Activated CD8-positive, alpha-beta memory T cell treated with anti-CD3 and anti-CD28 coated beads for 4 hours (primary cell): ENCODE data around the gene KRT2.
A peak's percentile ranks its signal among the peaks of the same experiment; 100 is the strongest.

ENCODE experiments used
- DNase-seq, 2 donors: peaks; one replicate each; pipeline ENCODE4 v3.0.0-alpha.2; 2020; ENCODE audit warnings: low read depth in 2 of 2

Gene KRT2

DNA sequence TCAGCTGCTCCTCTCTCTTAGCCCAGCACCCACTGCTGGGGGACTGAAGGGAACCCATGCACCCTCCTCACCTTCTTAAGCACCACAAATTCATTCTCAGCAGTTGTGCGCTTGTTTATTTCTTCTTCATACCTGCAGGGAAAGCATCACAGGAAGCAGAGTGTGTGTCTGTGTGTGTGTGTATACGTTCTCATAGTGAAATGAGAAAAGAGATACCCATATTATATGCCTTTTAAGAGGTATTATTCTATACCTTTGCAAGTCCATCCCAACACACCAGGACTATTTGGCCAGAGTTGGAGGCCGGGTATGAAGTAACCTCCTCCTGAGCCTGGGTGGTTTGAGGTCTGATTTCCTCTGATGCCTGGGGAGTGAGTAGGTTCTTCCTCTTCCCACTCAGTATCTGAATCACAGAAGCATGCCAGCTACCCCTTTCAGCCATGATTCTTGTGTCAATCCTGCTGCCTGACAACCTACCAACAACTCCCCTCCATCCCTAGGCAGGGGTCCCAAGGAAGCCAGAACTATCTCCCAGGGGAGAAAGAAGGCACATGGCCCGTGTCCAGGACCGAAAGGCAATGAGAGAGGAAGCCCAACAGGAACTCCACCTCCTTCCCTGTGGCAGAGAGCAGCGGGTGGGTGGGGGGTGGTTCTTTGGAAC is 36.7 kb downstream of the KRT2 start:
- DNase-seq, result peak in 1 of 2 donors; percentile 24

DNA sequence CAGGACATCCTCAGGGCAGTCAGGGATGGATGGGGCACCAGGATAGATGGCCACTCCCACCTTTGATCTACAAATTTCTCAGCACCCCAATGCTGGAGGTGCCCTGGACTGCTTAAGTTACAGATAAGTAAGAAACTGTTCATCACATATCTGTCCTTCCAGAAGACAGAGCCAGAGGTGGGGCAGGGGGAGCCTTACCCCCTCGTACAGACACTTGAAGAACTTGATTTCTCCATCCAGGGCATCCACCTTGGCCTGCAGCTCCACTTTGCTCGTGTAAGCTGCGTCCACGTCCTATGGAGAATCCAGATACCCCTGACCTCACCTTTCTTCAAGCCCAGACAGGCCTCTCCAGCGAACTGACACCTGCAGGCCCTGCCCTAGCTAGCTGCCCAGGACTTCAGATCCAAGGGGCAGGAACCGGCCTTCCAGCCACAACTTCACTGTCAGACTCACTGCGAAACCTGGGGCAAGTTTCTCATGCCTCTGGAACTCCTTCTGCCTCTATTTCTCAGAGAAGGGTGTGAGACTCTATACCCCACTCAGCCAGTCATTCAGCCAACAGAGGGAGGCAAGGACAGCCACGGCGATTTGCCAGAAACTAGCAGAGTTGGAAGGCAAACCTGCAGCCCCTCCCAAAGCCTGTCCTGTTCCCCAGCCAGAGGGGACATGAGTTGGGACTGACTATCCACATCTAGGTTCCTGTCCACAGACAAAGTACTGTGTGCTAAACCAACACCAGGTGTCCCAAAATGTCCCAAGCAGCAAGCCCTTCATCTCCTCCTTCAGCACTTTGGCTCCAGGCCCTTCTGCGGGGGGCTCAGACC is 37.4 kb downstream of the KRT2 start:
- no peak for DNase-seq

GRCh38 chr12:52613384-52614030 is 38.5 kb downstream of the KRT2 start:
- no peak for DNase-seq

DNA sequence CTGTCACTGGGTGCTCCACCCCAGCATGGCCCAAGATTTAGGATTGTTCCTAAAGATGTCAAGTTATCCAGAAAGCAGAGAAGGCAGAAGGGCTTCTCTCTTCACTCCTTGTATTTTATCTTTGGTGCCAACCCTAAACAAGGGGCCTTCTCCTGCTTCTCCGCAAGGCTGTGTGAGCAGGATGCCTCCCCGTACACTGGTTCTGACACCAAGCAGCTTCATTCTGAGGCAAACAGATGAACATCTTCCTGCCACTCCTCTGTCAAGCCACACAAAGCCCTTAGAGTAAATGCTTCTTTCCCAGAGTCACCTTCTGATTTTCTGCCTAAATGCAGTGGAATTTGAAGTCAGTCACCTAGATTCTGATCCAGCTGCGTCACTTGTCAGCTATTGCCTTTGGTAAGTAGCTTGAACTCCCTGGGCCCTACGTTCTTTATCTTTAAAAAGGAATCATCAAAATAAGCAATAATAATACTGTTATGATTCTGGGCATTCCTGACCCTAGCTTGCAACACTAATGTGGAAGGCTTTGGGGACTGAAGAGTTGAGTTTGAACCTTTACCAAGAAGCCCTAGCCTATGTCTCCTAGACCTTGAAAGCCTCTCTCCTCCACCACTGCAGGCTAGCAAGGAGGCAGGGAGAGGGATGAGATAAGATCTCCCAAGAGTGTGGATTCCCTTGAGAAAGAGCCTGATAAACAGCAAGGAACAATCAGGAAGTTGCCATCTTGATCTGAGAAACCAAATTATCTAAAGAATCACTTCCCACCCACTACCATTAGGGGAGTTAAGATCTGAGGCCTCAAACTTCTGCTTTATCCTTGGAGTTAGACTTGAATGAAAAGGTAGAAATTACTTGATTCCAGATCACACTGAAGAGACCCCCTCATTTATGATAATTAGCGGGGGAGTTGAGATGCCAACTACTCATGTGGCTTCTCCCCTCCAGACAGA is 39.3 kb downstream of the KRT2 start:
- DNase-seq, result no peak

- DNase-seq, result no peak
These were observed 40.9 kb downstream of the KRT2 start for GRCh38 chr12:52611080-52611468.

DNA sequence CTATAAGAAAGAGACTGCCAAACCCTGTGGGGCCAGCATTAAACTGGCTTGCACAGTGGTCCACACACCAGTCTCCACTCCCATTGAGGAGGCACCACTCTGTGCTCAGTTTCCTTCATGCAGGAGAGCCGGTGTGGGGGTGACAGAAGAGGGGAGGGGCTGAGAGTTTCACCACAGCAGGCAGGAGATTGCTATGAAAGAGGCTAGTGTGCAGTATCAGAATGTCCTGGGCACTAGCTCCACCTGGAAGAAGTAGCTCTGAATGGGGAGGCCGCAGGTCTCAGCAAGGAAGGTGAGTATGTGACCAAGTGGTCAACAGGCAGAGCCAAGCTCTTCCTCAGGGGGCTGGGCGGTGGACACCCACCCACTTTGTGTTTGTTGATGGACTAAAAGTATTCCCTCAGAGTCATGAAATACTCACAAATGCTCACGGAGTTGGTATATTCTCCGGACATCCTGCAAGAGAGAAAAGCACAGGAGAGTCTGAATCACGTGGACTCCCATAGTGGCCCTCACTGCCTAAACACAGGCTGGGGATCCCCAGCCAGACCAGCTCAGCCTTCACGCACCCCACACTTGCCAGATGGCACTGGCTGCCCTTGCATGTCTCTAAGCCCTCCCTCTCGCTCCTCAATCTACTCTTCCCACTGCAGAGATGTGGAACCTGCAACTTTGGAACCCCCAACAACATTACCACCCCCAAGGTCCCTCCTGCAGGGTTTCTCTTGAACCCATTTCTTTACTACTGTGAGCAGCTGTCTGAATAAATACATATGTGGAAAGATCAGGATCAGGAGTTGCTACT is 43.0 kb downstream of the KRT2 start:
- DNase-seq, result no peak

DNA sequence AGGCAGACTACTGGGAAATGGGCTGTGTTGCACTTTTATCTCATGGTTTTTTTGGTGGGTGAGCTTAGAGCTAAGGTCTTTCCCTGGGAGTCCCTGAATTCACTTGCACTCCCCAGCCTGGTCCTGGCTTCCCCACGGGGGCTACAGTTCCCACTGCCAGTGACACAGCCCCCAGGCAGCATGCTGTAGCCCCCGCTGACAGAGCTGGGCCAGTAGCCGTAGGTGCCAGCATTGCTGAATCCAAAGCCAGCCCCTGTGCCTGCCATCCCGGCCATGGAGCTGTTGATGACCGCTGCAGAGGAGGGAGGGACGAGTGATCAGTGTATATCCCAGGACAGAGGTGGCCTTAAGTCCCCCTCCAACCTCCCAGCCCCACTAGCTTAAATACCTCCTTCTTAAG is 43.9 kb downstream of the KRT2 start:
- DNase-seq, result no peak

GRCh38 chr12:52607314-52607713 is 44.7 kb downstream of the KRT2 start:
- no peak for DNase-seq

DNA sequence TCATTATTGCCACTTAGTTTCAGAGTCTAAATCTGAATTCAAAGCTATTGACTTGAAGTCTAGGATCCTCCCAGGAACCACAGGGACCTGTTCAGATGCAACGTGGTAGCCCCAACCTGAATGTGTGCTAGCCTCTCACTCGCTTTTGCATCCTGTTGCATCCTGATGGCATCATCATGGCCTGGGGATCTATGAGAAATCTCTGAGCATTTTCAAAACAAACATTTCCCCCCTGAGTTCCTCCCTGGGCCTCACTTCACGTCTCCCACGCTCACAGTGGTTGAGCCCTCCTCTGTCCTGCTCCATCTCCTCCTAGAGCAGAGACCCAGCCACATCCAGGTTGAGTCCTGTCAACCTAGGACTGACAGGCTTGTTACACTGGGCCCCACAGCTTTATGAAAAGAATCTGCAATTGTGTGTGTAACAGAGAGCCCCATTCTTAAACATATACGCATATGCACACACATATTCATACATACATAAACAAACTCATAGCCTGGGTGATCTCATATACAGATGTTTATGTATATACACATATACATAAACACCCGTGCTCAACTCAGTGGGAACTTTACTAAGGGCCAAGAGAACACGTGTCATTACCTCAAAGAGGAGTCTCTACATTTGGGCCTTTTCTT is 45.3 kb downstream of the KRT2 start:
- DNase-seq, result no peak

- DNase-seq, result no peak
These were observed 45.9 kb downstream of the KRT2 start for GRCh38 chr12:52606096-52606495.

DNA sequence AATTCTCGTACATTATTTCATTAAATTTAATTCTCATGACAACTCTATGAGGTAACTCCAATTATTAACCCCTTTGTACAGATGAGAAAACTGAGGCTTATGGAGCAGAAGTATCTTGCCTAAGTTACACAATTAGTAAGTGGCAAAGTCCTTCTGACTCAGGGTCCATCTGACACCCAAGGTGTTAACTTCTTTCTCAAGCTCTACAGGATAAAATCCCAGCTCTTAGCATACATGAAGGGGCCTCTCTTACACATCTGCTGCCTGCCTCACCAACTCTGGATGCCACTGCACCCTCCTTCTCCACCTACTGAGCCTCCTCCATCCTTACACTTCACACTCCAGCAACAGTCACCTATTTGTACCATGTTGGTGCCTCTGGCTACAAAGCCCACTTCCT is 46.5 kb downstream of the KRT2 start:
- no peak for DNase-seq

- DNase-seq, result no peak
These were observed 47.2 kb downstream of the KRT2 start for GRCh38 chr12:52604859-52605258.

DNA sequence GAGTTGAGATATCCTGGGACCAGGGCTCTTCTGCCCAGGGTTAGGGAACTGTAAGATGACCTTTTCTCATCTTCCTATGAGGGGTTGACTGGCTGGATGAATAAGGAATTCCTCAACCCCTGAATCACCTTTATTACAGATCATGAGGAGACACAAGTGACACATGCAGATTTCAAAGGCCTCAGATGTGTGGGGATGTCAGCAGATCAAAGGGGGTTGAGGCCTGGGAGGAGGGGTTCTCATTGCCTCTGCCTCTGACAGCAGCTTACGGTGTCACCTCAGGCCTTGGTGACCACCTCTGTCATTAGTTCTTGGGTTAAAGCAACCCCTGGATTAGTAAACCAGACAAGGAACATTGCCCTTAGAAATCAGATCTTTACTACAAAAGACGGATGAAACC is 48.7 kb downstream of the KRT2 start:
- peak in 1 of 2 donors; percentile 32 for DNase-seq

DNA sequence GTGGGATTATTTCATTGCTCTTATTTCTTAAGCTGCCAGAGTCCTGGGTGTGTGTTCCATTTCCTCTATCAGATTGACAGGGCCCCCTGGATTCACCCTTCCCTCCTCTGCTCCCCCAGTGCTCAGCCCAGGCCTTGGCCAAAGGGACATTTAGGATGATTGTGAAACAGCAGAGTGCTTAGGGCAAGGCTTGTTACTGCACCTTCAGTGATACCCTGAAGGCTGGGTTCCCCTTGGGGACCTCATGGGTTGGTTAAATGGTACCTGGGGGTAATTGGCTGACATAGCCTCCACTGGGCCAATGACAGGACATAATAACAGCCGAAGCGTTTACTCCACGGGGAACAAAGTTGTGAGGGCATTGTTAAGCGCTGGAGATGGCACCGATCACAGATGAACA is 49.5 kb downstream of the KRT2 start:
- DNase-seq, result no peak

- no peak for DNase-seq
These were observed 50.3 kb downstream of the KRT2 start for GRCh38 chr12:52601671-52602070.

GRCh38 chr12:52600941-52601481 is 51.0 kb downstream of the KRT2 start, which contains the start of gene KRT72:
KRT72 (minus strand) TSS chr12:52601463; CDS start chr12:52601452, 11 bp downstream.
- no peak for DNase-seq

DNA sequence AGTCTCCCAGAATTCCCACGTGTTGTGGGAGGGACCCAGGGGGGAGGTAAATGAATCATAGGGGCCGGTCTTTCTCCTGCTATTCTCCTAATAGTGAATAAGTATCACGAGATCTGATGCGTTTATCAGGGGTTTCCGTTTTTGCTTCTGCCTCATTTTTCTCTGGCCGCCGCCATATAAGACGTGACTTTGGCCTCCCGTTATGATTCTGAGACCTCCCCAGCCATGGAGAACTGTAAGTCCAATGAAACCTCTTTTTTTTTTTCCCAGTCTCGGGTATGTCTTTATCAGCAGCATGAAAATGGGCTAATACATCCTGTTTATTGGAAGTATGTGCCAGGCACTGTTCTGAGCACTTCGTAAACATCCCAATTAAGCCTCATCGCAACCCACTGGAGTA is 51.5 kb downstream of the KRT2 start:
- DNase-seq, result no peak

- DNase-seq, result no peak
These were observed 51.9 kb downstream of the KRT2 start for GRCh38 chr12:52600071-52600470.

DNA sequence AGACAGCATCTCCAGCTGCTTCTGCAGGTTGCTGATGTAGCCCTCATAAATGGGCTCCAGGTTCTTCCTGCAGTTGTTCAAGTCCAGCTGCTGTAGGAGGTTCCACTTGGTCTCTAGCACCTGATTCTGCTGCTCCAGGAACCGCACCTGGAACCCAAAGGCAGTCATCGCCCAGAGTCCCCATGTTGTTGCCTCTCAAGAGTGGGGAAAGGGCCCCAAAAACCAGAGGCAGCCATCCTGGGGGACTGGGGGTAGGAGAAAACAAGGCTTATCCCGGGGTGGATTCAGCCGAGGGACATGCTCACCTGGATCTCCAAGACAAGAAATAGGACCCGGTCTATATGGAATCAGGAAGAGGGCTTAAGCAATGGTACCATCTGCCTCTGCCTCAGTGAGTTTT is 53.0 kb downstream of the KRT2 start:
- DNase-seq, result no peak
